ENCODE measurements around the gene MAP3K3. TPM values are rescaled to one million over a fixed set of nuclear protein-coding genes. Genes with fewer than 3 reads are reported as not detected.
A peak's percentile ranks its signal among the peaks of the same experiment; 100 is the strongest.

The MAP3K3 gene
- total and polyA plus RNA-seq, 9 of the 15 experiments (the other 6 are each of a cell fraction or from before 2014, with no cell fraction given), result 0.69 to 16.5 (median 12.1) TPM

DNA sequence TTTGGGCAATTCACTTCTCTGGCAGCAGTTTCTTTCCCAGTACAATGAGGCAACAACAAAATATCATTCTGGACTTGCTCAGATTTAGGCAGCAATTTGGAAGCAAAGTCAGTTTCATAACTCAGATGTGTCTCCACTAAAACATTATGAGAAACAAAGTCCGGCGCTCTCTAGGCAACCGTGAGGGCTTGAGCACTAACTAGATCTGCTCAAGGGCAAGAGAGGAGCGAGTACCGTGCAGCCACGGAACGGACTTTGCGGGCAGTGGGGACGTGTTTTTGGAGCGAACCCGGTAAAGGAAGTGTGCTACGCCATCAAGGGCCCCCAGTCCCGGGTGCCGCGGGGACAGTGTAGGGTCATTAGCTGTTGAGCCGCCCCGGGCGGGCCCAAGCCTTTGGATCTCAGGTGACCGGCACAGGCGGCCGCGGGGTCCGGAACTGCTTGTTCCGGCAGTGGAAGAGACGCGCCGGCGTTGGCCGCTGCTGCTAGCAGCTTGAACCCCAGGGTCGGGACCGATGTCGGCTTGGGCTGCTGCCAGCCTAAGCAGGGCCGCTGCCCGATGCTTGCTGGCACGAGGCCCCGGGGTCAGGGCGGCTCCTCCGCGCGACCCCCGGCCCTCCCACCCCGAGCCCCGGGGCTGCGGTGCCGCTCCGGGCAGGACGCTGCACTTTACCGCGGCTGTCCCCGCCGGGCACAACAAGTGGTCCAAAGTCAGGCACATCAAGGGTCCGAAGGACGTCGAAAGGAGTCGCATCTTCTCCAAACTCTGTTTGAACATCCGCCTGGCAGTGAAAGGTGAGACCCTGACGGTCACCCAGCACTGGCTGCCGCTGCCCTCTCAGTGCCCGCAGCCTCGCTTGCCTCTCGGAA, 21.4 kb upstream of the MAP3K3 start, which contains the start of gene TACO1 (continued):
- TF ChIP-seq BACH1 (tag; IDR thresholded peaks at IDR 0.05) (no peak), FOXA1 (IDR thresholded peaks at IDR 0.05; ENCODE audit: borderline replicate concordance) (no peak), ASH1L (IDR thresholded peaks at IDR 0.05; ENCODE audit: borderline replicate concordance, low read depth, partially characterized antibody) (no peak), IFI16 (CRISPR knock-in tag; IDR thresholded peaks at IDR 0.05) (no peak), ZNF77 (CRISPR knock-in tag; IDR thresholded peaks at IDR 0.05) (no peak), KLF10 (CRISPR knock-in tag; IDR thresholded peaks at IDR 0.05) (no peak), SMARCE1 (IDR thresholded peaks at IDR 0.05) (no peak), ZNF384 (IDR thresholded peaks at IDR 0.05; ENCODE audit: low read depth, low read length) (no peak)
- TF ChIP-seq, protein P1, sequence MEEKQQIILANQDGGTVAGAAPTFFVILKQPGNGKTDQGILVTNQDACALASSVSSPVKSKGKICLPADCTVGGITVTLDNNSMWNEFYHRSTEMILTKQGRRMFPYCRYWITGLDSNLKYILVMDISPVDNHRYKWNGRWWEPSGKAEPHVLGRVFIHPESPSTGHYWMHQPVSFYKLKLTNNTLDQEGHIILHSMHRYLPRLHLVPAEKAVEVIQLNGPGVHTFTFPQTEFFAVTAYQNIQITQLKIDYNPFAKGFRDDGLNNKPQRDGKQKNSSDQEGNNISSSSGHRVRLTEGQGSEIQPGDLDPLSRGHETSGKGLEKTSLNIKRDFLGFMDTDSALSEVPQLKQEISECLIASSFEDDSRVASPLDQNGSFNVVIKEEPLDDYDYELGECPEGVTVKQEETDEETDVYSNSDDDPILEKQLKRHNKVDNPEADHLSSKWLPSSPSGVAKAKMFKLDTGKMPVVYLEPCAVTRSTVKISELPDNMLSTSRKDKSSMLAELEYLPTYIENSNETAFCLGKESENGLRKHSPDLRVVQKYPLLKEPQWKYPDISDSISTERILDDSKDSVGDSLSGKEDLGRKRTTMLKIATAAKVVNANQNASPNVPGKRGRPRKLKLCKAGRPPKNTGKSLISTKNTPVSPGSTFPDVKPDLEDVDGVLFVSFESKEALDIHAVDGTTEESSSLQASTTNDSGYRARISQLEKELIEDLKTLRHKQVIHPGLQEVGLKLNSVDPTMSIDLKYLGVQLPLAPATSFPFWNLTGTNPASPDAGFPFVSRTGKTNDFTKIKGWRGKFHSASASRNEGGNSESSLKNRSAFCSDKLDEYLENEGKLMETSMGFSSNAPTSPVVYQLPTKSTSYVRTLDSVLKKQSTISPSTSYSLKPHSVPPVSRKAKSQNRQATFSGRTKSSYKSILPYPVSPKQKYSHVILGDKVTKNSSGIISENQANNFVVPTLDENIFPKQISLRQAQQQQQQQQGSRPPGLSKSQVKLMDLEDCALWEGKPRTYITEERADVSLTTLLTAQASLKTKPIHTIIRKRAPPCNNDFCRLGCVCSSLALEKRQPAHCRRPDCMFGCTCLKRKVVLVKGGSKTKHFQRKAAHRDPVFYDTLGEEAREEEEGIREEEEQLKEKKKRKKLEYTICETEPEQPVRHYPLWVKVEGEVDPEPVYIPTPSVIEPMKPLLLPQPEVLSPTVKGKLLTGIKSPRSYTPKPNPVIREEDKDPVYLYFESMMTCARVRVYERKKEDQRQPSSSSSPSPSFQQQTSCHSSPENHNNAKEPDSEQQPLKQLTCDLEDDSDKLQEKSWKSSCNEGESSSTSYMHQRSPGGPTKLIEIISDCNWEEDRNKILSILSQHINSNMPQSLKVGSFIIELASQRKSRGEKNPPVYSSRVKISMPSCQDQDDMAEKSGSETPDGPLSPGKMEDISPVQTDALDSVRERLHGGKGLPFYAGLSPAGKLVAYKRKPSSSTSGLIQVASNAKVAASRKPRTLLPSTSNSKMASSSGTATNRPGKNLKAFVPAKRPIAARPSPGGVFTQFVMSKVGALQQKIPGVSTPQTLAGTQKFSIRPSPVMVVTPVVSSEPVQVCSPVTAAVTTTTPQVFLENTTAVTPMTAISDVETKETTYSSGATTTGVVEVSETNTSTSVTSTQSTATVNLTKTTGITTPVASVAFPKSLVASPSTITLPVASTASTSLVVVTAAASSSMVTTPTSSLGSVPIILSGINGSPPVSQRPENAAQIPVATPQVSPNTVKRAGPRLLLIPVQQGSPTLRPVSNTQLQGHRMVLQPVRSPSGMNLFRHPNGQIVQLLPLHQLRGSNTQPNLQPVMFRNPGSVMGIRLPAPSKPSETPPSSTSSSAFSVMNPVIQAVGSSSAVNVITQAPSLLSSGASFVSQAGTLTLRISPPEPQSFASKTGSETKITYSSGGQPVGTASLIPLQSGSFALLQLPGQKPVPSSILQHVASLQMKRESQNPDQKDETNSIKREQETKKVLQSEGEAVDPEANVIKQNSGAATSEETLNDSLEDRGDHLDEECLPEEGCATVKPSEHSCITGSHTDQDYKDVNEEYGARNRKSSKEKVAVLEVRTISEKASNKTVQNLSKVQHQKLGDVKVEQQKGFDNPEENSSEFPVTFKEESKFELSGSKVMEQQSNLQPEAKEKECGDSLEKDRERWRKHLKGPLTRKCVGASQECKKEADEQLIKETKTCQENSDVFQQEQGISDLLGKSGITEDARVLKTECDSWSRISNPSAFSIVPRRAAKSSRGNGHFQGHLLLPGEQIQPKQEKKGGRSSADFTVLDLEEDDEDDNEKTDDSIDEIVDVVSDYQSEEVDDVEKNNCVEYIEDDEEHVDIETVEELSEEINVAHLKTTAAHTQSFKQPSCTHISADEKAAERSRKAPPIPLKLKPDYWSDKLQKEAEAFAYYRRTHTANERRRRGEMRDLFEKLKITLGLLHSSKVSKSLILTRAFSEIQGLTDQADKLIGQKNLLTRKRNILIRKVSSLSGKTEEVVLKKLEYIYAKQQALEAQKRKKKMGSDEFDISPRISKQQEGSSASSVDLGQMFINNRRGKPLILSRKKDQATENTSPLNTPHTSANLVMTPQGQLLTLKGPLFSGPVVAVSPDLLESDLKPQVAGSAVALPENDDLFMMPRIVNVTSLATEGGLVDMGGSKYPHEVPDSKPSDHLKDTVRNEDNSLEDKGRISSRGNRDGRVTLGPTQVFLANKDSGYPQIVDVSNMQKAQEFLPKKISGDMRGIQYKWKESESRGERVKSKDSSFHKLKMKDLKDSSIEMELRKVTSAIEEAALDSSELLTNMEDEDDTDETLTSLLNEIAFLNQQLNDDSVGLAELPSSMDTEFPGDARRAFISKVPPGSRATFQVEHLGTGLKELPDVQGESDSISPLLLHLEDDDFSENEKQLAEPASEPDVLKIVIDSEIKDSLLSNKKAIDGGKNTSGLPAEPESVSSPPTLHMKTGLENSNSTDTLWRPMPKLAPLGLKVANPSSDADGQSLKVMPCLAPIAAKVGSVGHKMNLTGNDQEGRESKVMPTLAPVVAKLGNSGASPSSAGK (IDR thresholded peaks at IDR 0.05), result no peak
- TF ChIP-seq, protein P2, sequence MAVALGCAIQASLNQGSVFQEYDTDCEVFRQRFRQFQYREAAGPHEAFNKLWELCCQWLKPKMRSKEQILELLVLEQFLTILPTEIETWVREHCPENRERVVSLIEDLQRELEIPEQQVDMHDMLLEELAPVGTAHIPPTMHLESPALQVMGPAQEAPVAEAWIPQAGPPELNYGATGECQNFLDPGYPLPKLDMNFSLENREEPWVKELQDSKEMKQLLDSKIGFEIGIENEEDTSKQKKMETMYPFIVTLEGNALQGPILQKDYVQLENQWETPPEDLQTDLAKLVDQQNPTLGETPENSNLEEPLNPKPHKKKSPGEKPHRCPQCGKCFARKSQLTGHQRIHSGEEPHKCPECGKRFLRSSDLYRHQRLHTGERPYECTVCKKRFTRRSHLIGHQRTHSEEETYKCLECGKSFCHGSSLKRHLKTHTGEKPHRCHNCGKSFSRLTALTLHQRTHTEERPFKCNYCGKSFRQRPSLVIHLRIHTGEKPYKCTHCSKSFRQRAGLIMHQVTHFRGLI (CRISPR knock-in tag; IDR thresholded peaks at IDR 0.05), result 0 out of 2 replicates have a peak, but pooled peaks have one; percentile 29
- TF ChIP-seq, protein P3, sequence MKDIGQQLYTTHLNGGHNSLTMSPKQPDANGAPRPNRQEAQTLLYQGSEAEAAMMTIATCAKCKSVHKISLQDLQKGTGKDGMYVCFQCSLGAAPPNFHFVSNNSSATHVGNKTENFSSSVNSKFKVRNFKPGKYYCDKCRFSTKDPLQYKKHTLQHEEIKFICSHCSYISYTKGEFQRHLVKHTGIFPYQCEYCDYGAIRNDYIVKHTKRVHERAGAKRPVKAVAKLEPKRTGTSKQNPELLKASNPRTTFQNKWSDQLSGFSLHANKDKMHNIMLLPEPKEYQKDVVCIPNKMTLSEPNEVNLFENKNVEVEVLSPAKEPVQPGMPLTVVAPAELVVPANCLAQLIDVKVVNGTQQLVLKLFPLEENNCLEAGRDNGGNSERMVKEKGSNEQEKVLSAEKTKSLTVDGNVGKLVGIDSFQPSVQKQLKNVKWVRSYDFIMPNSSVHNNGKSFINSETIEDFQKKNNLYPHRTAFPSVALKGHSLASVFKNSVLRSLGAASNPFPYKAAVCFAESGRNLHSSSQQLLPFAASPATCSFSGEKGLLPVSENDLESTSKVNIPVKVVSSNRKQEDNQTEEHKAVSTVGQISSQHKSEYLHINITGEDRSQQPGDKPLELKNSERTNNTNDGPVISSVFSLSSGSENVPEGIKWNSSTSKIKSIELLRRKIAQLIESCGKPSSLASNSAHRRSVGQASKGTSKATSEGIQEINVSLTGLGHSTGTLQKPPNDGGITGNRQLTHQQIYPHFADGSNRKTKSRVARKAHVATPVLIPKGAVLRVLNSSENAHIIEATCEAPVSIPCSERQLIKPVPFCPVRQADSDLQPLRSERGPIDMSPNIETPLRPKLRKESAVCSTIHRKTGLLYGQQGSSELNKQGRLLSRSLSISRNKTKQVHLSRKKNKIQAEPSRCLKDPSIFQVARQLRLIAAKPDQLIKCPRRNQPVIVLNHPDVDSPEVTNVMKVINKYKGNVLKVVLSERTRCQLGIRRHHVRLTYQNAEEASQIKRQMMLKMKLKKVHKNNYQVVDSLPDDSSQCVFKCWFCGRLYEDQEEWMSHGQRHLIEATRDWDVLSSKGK (CRISPR knock-in tag; IDR thresholded peaks at IDR 0.05), result no peak
